Measurements from ENCODE around the gene DHRS1.

DHRS1 gene

DNA sequence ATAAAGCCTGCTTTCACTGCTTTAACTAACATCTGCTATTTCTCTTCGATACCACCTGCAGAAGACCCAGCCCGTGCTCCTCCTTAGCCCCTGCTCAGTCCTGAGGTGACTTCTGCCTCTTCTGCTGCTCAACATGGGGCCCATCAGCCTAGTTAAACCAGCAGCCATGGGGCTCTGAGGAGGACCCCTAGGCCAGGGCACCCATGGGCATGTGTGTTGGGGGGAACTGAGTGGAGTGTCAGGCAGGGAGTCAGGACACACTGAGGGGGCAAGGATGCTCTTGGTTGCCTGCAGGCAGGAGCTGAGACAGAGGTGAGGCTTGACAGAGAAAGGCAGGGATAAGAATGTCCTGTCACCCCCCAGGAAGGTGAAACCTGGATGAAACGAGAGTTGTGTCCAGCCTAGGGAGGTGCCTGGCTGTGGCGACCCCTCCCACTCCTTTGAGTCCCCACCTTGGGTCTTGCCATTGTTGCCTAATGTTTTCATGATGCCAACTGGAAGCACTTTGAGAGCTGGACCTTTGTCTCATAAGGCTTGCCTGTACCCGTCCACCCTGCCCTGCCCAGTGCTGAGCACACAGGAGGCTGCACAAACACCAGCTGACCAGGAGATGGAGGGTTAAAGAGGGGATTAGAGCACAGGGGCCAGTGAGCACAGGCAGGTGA, 15.7 kb downstream of the DHRS1 start:
- no peak for DNase-seq (ENCODE audit: low spot score)

DNA sequence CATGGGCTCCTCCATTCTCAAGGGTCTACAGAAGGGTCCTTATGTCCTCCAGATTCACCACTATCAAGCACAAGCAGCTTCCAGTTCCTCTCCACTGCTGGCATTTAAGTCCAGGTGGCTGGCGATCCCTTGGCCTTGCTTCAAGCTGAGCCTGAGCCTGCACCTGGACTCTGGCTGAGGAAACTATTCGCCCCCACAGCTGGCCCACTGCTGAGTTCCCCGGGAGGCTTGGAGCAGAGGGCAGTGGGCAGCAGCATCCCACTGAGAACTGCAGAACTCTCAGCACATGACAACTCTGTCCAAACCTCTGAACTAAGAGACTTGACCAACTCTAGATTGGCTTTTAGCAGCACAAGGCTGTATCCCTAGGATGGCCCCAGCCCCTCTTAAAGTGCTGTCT, 16.8 kb downstream of the DHRS1 start:
- DNase-seq (ENCODE audit: low spot score) (no peak), FAIRE-seq (no peak)

More for the DNA sequence above, 15.7 kb downstream of the DHRS1 start:
- no peak for FAIRE-seq

DNA sequence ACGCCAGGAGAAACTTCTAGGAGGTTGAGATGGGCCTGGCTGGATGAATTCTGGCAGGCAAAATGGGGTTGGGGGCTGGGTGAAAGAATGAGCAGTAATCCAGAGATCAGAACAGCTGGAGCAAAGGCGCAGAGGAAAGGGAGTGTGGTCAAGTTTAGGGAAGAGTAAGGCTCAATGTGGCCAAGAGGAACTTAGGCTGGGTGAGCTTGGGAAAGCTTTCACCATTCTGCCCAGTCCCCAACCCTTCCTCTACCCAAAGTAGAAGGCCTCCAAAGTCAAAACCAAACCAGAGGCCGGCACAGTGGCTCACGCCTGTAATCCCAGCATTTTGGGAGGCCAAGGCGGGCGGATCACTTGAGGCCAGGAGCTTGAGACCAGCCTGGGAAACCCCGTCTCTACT, 17.9 kb downstream of the DHRS1 start:
- no peak for DNase-seq (ENCODE audit: low spot score)
- no peak for FAIRE-seq

DNA sequence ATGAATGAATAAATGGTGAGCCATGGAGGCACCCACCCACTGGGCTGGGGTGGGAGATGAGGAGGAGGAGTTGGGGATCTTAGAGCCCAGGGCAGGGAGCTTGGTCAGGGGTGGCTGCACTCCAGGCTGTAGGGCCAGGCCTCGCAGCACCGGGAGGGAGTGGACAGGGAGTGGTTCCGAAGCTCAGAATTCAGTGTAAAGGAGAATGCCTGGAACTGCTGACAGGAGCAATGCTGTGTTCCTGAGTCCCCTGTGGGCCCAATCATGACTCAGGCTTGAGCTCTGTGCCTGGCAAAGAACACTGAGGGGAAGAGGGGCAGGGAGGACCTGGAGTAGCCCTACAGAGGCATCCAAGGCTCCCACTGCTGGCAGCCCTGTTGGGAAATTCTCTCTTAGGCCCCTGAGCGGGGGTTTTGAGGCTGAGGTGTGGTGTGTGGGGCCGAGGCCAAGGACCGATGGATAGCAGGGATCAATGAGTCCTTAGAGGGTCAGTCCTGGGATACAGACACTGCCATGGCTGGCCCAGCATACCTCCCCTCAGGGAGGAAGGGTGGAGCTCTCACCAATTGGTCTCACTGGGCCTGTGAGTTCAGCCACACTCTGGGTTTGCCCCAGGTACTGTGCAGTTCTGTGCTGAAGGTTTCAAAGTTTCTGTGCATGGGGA, 18.7 kb downstream of the DHRS1 start:
- DNase-seq (ENCODE audit: low spot score) = no peak
- no peak for FAIRE-seq

DNA sequence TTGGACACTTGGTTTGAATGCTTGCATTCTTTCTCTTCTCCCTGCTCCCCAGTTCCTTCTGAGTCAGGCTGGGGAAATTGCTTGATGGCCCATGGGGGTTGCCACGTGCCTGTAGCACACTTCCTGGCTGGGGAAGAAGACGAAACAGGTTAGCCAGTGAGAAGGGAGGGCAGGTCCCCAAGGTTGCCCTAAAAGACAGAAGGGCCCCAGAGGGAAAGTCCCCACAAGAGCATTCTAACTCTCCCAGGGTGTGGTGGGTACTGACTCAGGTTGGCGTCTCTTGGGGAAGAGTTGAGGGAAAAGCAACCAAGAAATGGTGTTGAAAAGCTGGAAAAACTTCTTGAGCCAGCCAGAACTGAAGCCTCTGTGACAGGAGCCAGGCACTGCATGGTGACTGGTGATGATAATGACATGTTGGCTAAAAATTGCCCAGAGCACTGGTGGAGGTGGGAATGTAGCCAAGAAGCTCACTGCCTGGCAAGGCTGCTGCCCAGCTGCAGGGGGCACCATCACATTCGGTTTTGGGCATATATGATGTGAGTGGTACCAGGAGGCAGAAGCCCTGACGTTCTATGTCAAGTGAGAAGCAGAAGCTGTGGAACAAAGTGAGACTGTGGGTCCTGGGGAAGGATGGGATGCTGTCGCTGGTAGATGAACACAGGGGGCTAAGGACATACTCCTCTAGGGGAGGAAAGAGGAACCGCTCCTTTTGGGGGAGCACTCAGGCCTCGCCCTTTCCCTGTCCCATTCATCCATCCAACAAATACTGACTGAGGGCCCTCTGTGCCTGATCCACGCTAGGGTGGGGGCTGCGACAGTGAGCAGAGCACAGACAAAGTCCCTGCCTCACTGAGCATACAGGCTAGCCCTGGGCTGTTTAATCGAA, 20.0 kb downstream of the DHRS1 start:
- no peak for DNase-seq (ENCODE audit: low spot score)
- FAIRE-seq = no peak

DNA sequence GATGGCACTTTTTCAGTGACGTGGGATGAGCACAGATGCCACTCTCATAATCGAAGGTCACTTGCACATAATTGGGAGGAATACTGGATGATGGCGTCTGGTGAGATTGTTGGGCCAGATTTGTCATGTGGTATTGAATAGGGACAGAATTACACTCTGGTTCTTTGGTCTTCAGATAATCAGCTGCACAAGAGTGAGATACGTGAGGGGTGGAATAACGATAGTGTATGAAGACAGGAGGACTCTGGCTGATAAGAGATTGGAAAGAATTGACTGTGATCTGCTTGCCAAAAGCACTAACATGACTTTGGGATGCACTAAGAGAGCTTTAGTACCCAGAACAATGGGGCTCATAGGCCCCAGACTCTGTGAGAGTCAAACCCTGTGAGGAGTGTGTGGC, 21.2 kb downstream of the DHRS1 start:
- no peak for FAIRE-seq
- DNase-seq (ENCODE audit: low spot score) = no peak

DNA sequence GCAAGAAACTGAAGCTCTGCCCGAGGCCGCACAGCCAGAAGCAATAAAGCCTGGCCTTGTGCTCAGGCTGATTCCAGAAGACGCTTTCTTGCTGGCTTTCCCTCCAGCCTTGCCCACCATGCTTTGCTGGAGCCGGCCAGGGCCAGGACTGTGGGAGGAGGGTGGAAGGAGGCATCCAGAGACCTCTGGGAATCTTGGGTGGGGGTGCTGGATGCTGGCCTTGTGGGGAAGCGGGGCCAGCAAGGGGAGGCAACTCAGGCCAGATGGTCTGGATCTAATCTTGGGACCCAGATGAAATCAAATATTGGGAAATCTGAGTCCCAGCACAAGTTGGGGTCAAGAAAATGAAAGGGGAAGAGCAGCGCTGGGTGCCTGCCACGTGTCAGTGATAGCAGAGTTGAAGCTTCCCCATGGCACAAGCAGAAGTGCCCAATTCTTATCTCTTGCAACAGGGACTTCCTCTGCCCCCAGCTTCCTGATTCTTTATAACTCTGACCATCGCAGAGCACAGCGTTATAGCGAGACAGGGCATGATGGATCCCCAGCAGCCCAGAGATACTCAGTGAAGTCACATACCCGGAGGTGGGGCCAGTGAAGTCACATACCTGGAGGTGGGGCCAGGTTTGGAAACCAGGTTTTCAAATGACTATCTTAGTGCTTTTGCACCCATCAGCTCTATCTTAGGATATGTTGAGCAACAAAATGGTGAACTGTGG, 21.8 kb downstream of the DHRS1 start:
- FAIRE-seq (no peak), DNase-seq (ENCODE audit: low spot score) (no peak)

DNA sequence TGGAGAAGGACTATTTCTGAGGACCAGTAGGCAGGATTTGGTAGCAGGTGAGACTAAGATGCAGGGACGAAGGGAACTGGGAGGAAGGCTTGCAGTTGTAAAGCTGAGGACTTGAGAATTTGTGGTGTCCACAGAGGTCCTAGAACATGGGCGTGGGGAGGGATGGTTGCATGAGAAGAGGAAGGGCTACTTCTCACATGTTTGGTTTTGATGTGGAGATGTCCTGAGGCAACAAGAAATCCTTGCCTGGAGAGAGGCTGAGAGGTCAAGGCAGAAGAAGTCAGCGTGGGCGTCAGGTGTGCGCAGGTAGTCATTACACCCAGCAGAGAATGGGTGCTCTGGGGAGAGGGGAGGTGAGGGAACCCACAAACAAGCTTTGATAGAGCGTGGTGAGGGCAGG, 22.5 kb downstream of the DHRS1 start:
- FAIRE-seq = no peak
- DNase-seq (ENCODE audit: low spot score) = no peak

DNA sequence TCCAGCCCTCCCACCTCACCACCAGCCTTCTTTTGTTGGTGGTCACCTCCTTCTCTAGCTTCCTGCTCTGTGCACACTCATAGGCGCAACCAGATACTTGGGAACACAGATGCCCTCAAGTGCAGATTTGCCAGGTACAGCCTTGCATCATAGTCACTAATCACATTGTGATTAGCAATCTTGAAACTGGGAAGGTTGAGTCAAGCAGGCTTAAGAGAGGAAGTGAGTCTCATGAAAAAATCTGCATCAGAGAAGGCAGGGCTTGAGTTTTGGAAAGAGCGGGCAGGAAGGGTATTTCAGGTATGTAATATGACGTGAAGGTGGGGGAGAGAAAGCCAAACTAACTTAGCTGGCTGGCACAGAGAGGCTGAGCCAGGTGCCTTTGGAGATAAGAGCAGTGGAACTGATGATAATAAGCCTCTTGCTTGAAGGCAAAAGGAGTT, 25.5 kb downstream of the DHRS1 start:
- FAIRE-seq (no peak), DNase-seq (ENCODE audit: low spot score) (no peak)

DNA sequence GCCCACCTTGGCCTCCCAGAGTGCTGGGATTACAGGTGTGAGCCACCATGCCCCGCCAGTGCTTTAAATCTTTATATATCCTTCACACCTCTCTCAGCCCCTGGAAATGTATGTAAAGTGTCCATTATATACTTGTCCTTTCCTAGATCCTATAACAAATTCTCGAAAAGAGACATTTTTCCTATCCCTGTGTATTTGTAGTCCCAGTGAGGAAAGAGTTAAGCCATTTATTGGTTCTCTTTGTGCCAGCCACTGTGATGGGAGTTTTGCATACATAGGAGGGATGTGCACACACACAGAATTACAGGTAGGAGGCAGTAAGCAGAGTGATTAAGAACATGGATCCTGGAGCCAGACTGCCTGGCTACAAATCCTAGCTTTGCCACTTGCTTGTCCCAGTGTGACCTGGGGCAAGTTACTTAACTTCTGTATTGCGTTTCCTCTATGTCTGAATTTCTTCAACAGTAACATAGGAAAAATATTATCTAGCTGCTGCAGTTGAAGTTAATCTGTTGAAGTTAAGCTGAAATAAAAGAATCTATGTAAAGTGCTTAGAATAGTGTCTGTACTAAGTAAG, 26.1 kb downstream of the DHRS1 start:
- no peak for FAIRE-seq

DNA sequence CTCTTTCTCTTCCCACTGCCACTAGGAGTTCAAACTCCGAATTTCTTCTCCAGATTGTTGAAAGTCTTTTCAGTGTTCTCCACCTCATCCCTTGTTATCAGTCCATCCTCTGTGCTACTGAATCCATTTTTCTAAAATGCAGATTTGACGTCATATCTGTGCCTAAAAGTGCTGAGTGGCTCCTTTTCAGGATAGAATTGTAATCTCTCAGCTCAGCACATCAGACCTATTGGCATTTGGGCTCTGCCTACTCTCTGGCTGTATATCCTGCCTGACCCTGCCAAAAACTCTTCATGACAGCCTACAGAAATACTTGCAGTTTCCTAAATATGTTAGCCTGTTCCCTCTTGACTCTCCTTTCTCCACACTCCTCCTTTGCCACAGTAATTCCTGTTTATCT, 27.1 kb downstream of the DHRS1 start:
- no peak for DNase-seq (ENCODE audit: low spot score)
- FAIRE-seq = no peak

More for the DNA sequence above, 26.1 kb downstream of the DHRS1 start:
- no peak for DNase-seq (ENCODE audit: low spot score)

DNA sequence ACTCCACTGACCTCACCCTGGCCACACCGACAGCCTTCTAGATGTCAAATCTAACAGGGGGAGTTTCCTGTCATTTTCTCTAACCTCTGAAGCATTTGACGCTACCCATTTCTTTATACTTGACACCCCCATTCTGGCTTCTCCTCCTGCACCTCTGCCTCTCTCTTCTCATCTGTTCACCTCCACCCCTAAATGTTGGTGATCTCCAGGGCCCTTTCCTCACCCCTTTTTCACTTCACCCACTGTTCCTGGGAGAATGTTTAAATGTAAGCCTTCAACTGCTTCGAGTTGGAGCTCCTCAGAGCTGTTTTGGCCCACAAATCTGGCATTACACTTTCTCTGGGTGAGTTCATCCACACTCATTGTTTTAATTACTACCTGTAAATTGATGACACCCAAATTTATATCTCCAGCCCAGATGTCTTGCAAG, 27.7 kb downstream of the DHRS1 start:
- no peak for DNase-seq (ENCODE audit: low spot score)
- no peak for FAIRE-seq

DNA sequence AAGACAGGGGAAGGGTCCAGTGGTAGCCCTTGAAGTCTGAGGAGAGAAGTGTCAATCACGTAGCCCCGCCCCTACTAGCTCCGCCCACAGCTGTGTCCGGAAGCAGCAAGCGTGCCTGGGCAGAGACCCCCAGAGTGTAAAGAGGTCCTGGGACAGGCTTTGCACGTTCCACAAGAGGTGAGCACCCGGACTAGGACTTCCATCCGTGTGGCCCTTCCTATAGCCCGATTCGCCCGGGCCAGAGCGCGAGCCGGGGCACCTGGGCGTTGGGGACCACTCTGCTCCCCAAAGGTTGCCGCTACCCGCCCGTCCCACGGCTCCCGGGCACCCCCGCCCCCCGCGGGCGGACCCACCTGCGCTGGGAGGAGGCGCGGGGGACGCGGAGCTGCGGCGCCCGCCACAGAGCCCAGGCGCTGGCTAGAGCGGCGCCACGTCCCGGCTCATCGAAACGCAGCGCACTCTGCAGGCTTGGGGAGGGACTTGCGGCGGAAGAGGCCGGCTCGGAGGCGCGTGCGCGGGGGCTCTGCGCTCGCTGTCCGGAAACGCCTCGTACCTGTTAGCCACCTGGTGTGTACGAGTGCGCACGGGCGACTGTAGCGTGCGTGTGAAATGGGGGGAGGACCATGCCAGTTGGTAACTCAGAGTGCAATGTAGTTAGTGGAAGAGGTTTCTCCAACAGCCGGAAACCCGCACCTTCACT, 28.3 kb downstream of the DHRS1 start, which contains the start of gene RABGGTA:
TSS of gene RABGGTA (minus strand) at position 464 of the 700 bp plus-strand sequence. CDS start 482 bp downstream, outside the sequence.
- FAIRE-seq (no peak), DNase-seq (ENCODE audit: low spot score) (peak; percentile 96)

DNA sequence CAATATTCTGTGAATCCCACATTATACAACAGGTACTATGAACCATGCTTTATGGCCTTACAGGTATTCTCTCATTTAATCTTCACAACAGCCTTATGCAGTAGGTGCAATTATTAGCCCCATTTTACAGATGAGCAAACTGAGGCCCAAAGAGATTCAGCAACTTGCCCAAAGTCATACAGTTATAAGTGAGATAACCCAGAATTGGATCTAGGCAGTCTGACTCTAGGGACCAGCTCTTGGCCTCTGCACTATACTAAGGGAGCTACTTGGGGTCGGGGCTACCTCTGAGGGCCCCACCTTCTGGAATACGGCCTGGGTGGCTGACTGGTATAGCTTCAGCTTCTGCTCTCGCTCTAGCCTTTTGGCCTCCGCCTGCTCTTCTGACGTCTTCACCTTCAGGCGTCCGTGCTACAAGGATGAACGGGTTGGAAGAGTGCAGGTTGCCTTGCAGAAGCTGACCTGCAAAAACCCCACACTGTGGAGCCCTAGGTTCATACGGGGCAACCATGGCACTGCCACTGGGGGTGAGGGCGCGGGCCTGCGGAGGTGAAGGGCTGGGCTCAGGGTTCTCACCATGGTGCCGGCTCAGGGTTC, 28.9 kb downstream of the DHRS1 start:
- DNase-seq (ENCODE audit: low spot score) (no peak), FAIRE-seq (no peak)

DNA sequence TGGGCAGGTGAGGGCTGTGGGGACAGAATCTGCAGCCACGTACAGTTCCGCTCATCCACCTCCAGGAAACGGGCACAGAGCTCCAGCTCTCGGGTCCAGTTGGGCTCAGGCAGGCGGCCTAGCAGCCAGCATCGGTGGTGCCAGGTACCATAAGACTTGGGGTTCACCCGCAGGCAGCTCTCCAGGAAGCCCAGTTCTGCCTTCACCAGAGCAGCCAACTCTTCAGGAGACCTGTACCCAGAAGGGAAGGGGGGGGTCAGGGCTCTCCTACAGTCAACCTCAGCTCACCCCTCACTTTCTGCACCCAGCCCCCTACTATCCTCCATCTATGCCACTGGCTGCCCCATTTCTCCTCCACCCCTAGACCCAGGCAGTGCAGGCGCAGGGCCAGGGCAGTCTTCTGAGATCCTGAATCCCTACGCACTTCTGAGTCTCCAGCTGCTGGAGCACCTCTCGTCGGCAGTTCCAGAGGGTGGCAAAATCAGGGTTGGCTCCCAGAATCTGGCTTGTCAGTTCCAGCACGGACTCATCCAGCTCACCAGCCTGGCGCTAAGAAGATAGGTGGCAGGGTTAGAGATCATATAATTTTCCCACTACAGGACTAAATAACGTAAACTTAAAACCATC, 29.6 kb downstream of the DHRS1 start:
- FAIRE-seq (no peak), DNase-seq (ENCODE audit: low spot score) (no peak)

DNA sequence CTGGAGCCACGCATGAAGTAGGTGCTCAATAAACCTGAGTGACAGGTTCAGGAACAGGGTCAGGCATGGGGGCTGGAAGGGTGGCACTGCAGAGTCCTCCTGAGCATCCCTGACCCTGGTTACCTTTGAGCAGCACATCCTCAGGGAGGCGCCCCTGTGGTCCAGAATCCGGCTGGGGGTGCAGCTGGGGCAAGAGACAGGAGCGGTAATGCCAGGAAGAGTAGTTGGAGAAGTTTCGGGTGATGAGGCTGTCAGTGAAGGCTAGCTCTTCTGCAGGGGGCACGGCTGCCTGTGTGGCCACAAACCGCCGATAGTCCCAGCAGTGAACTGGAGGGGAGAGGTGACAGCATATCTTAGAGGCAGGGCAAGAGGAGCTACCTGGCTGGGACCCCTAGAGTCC, 30.2 kb downstream of the DHRS1 start:
- DNase-seq (ENCODE audit: low spot score) (no peak), FAIRE-seq (no peak)

DNA sequence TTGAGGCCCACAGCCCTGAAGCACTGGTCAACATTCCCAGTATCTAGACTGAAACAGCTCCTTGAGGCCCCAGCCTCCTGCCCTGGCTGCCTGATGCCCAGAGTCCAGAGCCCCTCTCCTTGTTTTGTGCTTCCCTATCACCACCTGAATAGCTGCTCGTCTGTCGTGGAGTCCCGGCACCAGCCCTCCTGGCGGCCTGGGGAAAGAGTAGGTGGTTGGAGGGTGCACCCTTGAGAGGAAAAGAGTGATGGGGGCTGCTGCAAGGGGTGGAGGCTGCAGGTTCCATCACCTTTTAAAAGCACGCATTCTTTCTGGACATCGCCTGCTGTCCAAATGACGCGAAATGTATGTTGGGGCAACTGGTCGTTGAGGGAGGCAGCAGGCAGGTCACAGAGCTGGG, 31.4 kb downstream of the DHRS1 start:
- DNase-seq (ENCODE audit: low spot score) = no peak
- FAIRE-seq = no peak

DNA sequence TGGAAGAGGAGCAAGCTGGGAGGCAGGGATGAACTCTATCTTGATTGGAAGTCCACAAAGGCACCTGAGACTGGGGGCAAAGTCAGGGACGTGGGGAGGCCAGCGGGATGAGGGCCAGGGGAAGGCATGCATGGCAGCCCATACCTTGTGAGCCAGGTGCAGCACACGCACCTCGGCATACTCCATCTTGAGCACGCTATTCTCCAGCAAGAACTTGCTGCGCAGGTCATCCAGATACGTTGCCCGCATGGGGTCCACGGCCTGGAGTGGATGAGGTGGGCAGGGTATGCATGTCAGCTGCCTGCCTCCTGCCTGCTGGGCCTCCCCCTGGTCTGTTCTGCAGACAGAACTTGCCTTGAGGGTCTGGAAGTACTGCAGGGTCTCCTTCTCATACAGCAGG, 32.1 kb downstream of the DHRS1 start:
- FAIRE-seq (no peak), DNase-seq (ENCODE audit: low spot score) (no peak)

Data from urothelium cell line (cell line).